GM13977 (cell line): ENCODE results near the gene FAM131A.

Experiments used
- DNase-seq: peaks from one replicate; pipeline ENCODE4 v3.0.0; 2012; ENCODE audit warnings: low spot score
- in situ Hi-C: fragments of 300-500 bp; cut with MboI; formaldehyde crosslinking; loops from one replicate; pipeline ENCODE4 v1.12.0; 2022; ENCODE audit warnings: low sequenced_read_pairs, low pct_unique_long_range_greater_than_20kb, mixed read lengths, inconsistent platforms; ENCODE audit not compliant: unreplicated experiment
- TF ChIP-seq, protein P1 (sequence below): IDR thresholded peaks from 2 replicates; pipeline ENCODE4 v1.5.1; 2012; ENCODE audit warnings: mild to moderate bottlenecking, control low read depth; ENCODE audit not compliant: insufficient read depth; ENCODE audit errors: extremely low read depth, missing control alignments

FAM131A gene

GRCh38 chr3:184343200-184343876 lies 5.9 kb downstream of the FAM131A start:
- TF ChIP-seq, protein P1, sequence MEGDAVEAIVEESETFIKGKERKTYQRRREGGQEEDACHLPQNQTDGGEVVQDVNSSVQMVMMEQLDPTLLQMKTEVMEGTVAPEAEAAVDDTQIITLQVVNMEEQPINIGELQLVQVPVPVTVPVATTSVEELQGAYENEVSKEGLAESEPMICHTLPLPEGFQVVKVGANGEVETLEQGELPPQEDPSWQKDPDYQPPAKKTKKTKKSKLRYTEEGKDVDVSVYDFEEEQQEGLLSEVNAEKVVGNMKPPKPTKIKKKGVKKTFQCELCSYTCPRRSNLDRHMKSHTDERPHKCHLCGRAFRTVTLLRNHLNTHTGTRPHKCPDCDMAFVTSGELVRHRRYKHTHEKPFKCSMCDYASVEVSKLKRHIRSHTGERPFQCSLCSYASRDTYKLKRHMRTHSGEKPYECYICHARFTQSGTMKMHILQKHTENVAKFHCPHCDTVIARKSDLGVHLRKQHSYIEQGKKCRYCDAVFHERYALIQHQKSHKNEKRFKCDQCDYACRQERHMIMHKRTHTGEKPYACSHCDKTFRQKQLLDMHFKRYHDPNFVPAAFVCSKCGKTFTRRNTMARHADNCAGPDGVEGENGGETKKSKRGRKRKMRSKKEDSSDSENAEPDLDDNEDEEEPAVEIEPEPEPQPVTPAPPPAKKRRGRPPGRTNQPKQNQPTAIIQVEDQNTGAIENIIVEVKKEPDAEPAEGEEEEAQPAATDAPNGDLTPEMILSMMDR: no peak
- DNase-seq: no peak
- in situ Hi-C loops: no loop called here

GRCh38 chr3:184344579-184345316 lies 7.3 kb downstream of the FAM131A start:
- DNase-seq: no peak
- TF ChIP-seq, protein P1: no peak
- in situ Hi-C loops: no loop called here

DNA sequence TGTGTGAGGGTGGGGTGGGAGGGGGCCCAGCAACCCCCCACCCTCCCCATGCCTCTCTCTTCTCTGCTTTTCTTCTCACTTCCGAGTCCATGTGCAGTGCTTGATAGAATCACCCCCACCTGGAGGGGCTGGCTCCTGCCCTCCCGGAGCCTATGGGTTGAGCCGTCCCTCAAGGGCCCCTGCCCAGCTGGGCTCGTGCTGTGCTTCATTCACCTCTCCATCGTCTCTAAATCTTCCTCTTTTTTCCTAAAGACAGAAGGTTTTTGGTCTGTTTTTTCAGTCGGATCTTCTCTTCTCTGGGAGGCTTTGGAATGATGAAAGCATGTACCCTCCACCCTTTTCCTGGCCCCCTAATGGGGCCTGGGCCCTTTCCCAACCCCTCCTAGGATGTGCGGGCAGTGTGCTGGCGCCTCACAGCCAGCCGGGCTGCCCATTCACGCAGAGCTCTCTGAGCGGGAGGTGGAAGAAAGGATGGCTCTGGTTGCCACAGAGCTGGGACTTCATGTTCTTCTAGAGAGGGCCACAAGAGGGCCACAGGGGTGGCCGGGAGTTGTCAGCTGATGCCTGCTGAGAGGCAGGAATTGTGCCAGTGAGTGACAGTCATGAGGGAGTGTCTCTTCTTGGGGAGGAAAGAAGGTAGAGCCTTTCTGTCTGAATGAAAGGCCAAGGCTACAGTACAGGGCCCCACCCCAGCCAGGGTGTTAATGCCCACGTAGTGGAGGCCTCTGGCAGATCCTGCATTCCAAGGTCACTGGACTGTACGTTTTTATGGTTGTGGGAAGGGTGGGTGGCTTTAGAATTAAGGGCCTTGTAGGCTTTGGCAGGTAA lies 8.1 kb downstream of the FAM131A start:
- DNase-seq: peak; percentile 65
- TF ChIP-seq, protein P1: peak; percentile 32
- in situ Hi-C loops: no loop called here

DNA sequence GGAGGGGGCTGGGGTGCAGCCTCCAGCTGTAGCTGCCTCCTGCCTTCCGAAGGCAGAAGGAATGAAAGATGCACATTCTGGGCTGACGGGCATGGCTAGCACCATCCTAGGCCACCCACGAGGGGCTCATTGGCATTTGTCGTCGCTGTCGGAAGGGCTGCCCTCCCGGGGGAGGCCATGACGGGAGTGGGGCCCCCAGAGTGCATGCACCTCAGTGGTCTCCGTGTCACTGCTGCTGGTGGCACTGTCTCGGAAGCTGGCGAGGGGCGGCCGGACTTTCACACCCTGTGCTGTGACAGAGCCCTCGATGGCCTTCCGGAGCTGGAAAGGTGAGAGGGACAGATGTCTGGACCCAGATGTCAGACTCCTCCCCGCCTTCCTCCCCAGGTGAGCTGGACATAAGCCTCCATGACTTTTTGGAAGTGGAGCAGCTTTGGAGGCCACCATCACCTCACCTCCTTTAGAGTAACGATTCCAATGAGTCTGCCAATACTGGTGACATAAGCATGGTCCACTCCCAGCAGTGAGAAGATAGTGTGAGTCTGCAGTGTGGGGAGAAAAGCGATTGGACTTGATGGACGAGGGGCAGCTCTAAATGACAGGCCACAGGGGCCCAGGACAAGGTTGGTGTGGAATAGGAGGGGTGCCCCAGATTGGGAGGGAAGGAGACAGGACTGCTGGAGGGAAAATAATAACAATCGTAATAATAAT lies 9.2 kb downstream of the FAM131A start:
- no peak for DNase-seq
- TF ChIP-seq, protein P1: no peak
- in situ Hi-C loops: no loop called here

- TF ChIP-seq, protein P1: no peak
- no peak for DNase-seq
- in situ Hi-C loops: no loop called here
Measured at GRCh38 chr3:184347321-184348056, 10.1 kb downstream of the FAM131A start.

- TF ChIP-seq, protein P1: no peak
- DNase-seq: no peak
- in situ Hi-C loops: no loop called here
Measured at GRCh38 chr3:184348057-184348382, 10.6 kb downstream of the FAM131A start.
